Breast epithelium (tissue), 3 donors: ENCODE data around the gene LGALS7.

Experiments used
- CTCF ChIP-seq, 3 donors: fragments of 450-650 bp; IDR thresholded peaks; one replicate each; pipeline ENCODE4 v1.5.1; 2016 to 2017; ENCODE audit warnings: antibody characterized with exemption in 3 of 3, mild to moderate bottlenecking in 3 of 3, moderate library complexity in 3 of 3
- POLR2A ChIP-seq: fragments of 450-650 bp; IDR thresholded peaks from one replicate; pipeline ENCODE4 v1.6.1; 2016; ENCODE audit warnings: antibody characterized with exemption, mild to moderate bottlenecking, moderate library complexity
- POLR2AphosphoS5 ChIP-seq, 3 donors: sonication (generic); formaldehyde crosslinking; IDR thresholded peaks; one replicate each; pipeline ENCODE4 v1.6.1; 2017; ENCODE audit warnings: antibody characterized with exemption in 3 of 3

- TF ChIP-seq CTCF (IDR thresholded peaks at IDR 0.05) (no peak), POLR2A (no peak), POLR2AphosphoS5 (IDR thresholded peaks at IDR 0.05) (no peak)
These were observed 28.4 kb downstream of the LGALS7 start for GRCh38 chr19:38744874-38745273.
